HG02798 (cell line): ENCODE data around the gene HS3ST5.
A peak's percentile ranks its signal among the peaks of the same experiment; 100 is the strongest.
"Not testable (repeated sequence)": the region's sequence is repeated elsewhere in the genome, so short reads cannot be mapped to it uniquely, and the experiment has no call there.

Experiments used
- ATAC-seq: cut with Tn5 transposase; IDR thresholded peaks from one replicate; pipeline ENCODE4 v1.9.1; 2021; ENCODE audit warnings: mild to moderate bottlenecking; ENCODE audit not compliant: unreplicated experiment, poor library complexity

HS3ST5 gene

DNA sequence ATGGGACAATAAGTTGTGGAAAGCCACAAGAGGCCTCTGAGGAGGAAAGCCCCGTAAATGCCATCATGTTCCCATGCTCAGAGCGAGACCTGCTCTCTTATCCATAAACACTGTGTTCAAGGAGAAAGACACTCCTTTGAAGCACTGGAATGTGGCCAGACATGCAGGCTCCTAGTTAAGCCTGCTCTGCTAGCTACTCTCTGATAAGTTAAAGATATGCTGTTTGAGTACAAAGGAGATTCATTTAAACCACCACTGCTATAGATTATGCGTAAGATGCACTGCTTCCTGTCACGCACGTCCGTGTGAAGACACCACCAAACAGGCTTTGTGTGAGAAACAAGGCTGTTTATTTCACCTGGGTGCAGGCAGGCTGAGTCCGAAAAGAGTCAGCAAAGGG lies 331.3 kb downstream of the HS3ST5 start:
- ATAC-seq = not testable (repeated sequence)

DNA sequence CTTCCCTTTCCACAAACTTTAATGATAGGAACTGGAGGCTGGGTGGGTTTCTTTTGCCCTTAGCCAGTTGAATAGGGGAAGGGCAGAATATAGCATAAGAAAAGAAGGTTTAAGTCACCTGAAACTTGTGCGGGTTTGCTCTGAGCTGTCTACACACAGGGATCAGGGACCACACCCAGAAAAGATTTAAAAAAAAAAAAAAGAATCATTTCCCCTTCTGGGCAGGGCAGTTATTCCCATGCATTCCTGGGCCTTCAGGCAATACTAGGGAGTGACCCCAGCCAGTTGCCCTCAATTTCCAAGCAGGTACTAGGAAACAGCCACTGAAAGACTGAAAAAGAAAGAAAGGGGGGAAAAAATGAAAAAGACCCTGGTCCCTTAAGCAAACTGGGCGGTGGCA lies 332.3 kb downstream of the HS3ST5 start:
- ATAC-seq = no peak

DNA sequence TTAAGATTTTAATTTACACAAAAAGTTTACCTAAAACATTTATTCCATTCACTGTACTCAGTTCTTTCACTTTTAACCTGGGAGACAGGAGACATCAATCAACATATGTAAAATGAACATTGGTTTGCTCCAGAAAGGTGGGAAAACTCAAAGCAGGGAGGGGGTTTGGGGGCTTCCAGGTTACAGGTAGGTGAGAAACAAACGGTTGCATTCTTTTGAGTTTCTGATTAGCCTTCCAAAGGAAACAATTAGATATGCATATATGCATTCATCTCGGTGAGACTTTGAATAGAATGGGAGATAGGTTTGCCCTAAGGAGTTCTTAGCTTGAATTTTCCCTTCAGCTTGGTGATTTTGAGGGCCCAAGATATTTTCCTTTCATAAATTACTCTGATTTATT lies 333.6 kb downstream of the HS3ST5 start:
- no peak for ATAC-seq

DNA sequence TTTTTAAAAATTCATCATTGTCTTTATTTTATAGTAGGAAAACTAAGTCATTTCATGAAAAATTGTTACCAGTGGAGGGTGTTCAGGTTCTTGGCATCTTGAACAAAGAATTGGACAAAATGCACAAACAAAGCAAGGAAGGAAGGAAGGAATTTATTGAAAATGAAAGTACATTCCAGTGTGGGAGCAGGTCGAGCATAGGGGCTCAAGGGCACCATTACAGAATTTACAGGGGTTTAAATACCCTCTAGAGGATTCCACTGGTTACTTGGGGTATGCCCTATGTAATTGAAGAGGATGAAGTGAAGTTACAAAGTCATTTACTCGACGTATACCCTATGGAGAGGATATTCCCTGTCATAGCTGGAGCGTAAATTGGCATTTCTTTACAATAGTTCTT lies 334.5 kb downstream of the HS3ST5 start:
- ATAC-seq = no peak

DNA sequence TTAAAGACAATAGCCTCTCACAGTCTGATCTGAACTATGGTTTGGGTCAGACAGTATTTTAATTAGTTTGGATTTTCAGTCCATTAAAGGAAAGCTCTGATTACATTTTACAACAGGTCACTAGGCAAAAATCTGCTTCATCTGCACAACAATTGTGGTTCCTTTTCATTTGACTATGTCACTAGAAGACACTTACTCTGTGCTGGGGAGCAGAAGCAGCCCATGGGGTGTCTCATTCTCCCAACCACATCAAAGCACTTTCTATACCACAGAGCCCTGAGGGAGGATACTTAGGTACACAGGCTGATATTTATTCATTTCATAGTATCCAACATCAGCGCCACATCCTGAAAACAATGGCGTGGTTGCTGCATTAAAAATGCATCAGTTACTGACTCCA lies 335.3 kb downstream of the HS3ST5 start:
- peak; percentile 83 for ATAC-seq
